SK-N-SH (cell line): ENCODE results near the gene KCNJ18. TPM values are rescaled to one million over a fixed set of nuclear protein-coding genes. Genes with fewer than 3 reads are reported as not detected.
"Not testable (repeated sequence)": the region's sequence is repeated elsewhere in the genome, so short reads cannot be mapped to it uniquely, and the experiment has no call there.

Source experiments
- CTCF ChIA-PET: fragments of 300-600, 350-600 bp; formaldehyde crosslinking; extraction: SDS; loops from one replicate; lab custom pipeline; 2021; lab: Yijun Ruan, JAX
- POLR2A ChIA-PET: fragments of 350-600 bp; sonication (Branson Sonifier 250); formaldehyde crosslinking; extraction: SDS; loops from one replicate; lab custom pipeline; 2020; ENCODE audit warnings: antibody characterized with exemption, inconsistent platforms; lab: Yijun Ruan, JAX
- DNase-seq: peaks from one replicate; pipeline ENCODE4 v3.0.0; 2012
- H2AFZ ChIP-seq: fragments of 200-600 bp; sonication (generic); 2 replicates; pipeline ENCODE4 v1.8.1; 2016; ENCODE audit warnings: antibody characterized with exemption, mild to moderate bottlenecking, low read depth
- H3F3A ChIP-seq: fragments of 200-600 bp; sonication (generic); replicated peaks from 2 replicates; pipeline ENCODE3; 2016; ENCODE audit warnings: antibody characterized with exemption, mild to moderate bottlenecking; ENCODE audit not compliant: insufficient read depth
- H3K27ac ChIP-seq, 2 experiments: fragments of 200-500 bp in 1 of 2; fragments of 200-600 bp in 1 of 2; sonication (Bioruptor generic) in 1 of 2; sonication (generic), shearing (Covaris generic) in 1 of 2; 2 replicates each; pipeline versions ENCODE4 v1.5.1 to v1.6.1; 2014 to 2016; ENCODE audit warnings: low read depth in 2 of 2, inconsistent platforms in 1 of 2, low read length in 1 of 2, mild to moderate bottlenecking in 1 of 2, mixed read lengths in 1 of 2
- H3K27me3 ChIP-seq: fragments of 200-600 bp; sonication (generic), shearing (Covaris generic); 2 replicates; pipeline ENCODE4 v1.6.1; 2016; ENCODE audit warnings: mixed run types; ENCODE audit not compliant: insufficient read depth
- H3K36me3 ChIP-seq, 2 experiments: fragments of 200-500 bp in 1 of 2; fragments of 200-600 bp in 1 of 2; sonication (Bioruptor generic) in 1 of 2; sonication (generic) in 1 of 2; replicated peaks in 1 of 2; 2 replicates each; pipeline versions ENCODE3 to v1.5.1; 2014 to 2016; ENCODE audit warnings: low read length in 1 of 2, mild to moderate bottlenecking in 1 of 2; ENCODE audit not compliant: insufficient read depth in 2 of 2, control insufficient read depth in 1 of 2
- H3K4me1 ChIP-seq, 2 experiments: fragments of 200-500 bp in 1 of 2; fragments of 200-600 bp in 1 of 2; sonication (Bioruptor generic) in 1 of 2; sonication (generic), shearing (Covaris generic) in 1 of 2; 2 replicates each; pipeline versions ENCODE4 v1.5.1 to v1.6.1; 2014 to 2016; ENCODE audit warnings: low read depth in 1 of 2, low read length in 1 of 2, mixed run types in 1 of 2; ENCODE audit not compliant: insufficient read depth in 2 of 2, control insufficient read depth in 1 of 2
- H3K4me2 ChIP-seq: fragments of 200-600 bp; sonication (generic), shearing (Covaris generic); 2 replicates; pipeline ENCODE4 v1.6.1; 2017; ENCODE audit warnings: mixed run types
- H3K4me3 ChIP-seq, 2 experiments: fragments of 200-500 bp in 1 of 2; fragments of 200-600 bp in 1 of 2; sonication (Bioruptor generic) in 1 of 2; sonication (generic), shearing (Covaris generic) in 1 of 2; 2 replicates each; pipeline versions ENCODE4 v1.5.1 to v1.8.1; 2014 to 2016; ENCODE audit warnings: low read depth in 2 of 2, inconsistent platforms in 1 of 2, low read length in 1 of 2, mild to moderate bottlenecking in 1 of 2, mixed read lengths in 1 of 2, moderate library complexity in 1 of 2
- H3K79me2 ChIP-seq: fragments of 200-600 bp; sonication (generic); 2 replicates; pipeline ENCODE4 v1.8.1; 2017; ENCODE audit warnings: mild to moderate bottlenecking; ENCODE audit not compliant: insufficient read depth
- H3K9ac ChIP-seq: fragments of 200-600 bp; sonication (generic); 2 replicates; pipeline ENCODE4 v1.6.1; 2017; ENCODE audit warnings: mixed run types
- H3K9me2 ChIP-seq: fragments of 200-600 bp; sonication (generic); 2 replicates; pipeline ENCODE4 v1.6.1; 2017; ENCODE audit warnings: mixed run types
- H3K9me3 ChIP-seq: fragments of 200-600 bp; sonication (generic); 2 replicates; pipeline ENCODE4 v1.6.1; 2017; ENCODE audit warnings: mixed run types, mild to moderate bottlenecking, moderate library complexity
- H4K20me1 ChIP-seq: fragments of 200-600 bp; sonication (generic); 2 replicates; pipeline ENCODE4 v1.6.1; 2017; ENCODE audit warnings: mild to moderate bottlenecking, mixed run types; ENCODE audit not compliant: insufficient read depth
- WGBS: methylation state at CpG from one replicate; pipeline ENCODE4 v1.1.6; 2017; ENCODE audit warnings: low lambda C conversion rate; 5-methylcytosine and 5-hydroxymethylcytosine counted together
- polyA plus RNA-seq, 3 experiments: library from polyadenylated mRNA; depleted of rRNA; stranded (reverse); fragments of >200 nt; gene quantifications; 2 replicates each; pipeline ENCODE4 v1.2.3, GENCODE V29; 2012

Gene KCNJ18
- polyA plus RNA-seq (2012; rRNA removed) = not detected in 2 replicates
- not detected in 2 replicates for polyA plus RNA-seq (2012; cell fraction: cytosol; rRNA removed)
- polyA plus RNA-seq (2012; cell fraction: nucleus; rRNA removed) = not detected in 2 replicates

GRCh38 chr17:21691883-21692703, at the start of gene KCNJ18:
Gene KCNJ18 (plus strand): TSS chr17:21692523. CDS start chr17:21702787, 10,264 bp downstream.
- H3K9ac ChIP-seq, DNase-seq, H3K27ac ChIP-seq, H3K9me3 ChIP-seq, H3K36me3 ChIP-seq, CTCF ChIA-PET, H3K79me2 ChIP-seq, H4K20me1 ChIP-seq, POLR2A ChIA-PET, H3K9me2 ChIP-seq, H3K4me1 ChIP-seq, H3K27me3 ChIP-seq, H3F3A ChIP-seq, H3K4me2 ChIP-seq, H3K4me3 ChIP-seq, H2AFZ ChIP-seq: not testable (repeated sequence)
- 33% methylated on average over 13 of the region's 18 CpGs for WGBS

- H3K27me3 ChIP-seq, H3K4me2 ChIP-seq, H2AFZ ChIP-seq, H3K9me3 ChIP-seq, H3K9ac ChIP-seq, H3K4me1 ChIP-seq, H3K4me3 ChIP-seq, H4K20me1 ChIP-seq, H3K36me3 ChIP-seq, H3K9me2 ChIP-seq, DNase-seq, H3K27ac ChIP-seq, CTCF ChIA-PET, H3F3A ChIP-seq, POLR2A ChIA-PET, H3K79me2 ChIP-seq: not testable (repeated sequence)
- 2% methylated on average over 3 of the region's 6 CpGs for WGBS
Measured at GRCh38 chr17:21648125-21648524, 44.2 kb upstream of the KCNJ18 start.

- H3K36me3 ChIP-seq, H3K27me3 ChIP-seq: not testable (repeated sequence)
Measured at GRCh38 chr17:21650043-21650442, 42.3 kb upstream of the KCNJ18 start.

GRCh38 chr17:21652049-21652448, 40.3 kb upstream of the KCNJ18 start:
- POLR2A ChIA-PET, H3K9me3 ChIP-seq, H3K4me3 ChIP-seq, H3K9me2 ChIP-seq, CTCF ChIA-PET, H3K4me2 ChIP-seq, H3K79me2 ChIP-seq, H3K36me3 ChIP-seq, H4K20me1 ChIP-seq, H3F3A ChIP-seq, H3K4me1 ChIP-seq, H3K27me3 ChIP-seq, DNase-seq, H3K27ac ChIP-seq, H3K9ac ChIP-seq, H2AFZ ChIP-seq: not testable (repeated sequence)
- WGBS = 0% methylated on average over 3 of the region's 4 CpGs

More at GRCh38 chr17:21650043-21650442, 42.3 kb upstream of the KCNJ18 start:
- H4K20me1 ChIP-seq, DNase-seq, H3K27ac ChIP-seq, H3K9ac ChIP-seq, H3K4me1 ChIP-seq, H2AFZ ChIP-seq, H3F3A ChIP-seq, H3K4me3 ChIP-seq, CTCF ChIA-PET, H3K4me2 ChIP-seq, H3K79me2 ChIP-seq, POLR2A ChIA-PET, H3K9me2 ChIP-seq, H3K9me3 ChIP-seq: not testable (repeated sequence)
- WGBS = 3% methylated on average over 1 of the region's 1 CpG

GRCh38 chr17:21653211-21653610, 39.1 kb upstream of the KCNJ18 start:
- H4K20me1 ChIP-seq, POLR2A ChIA-PET, H3K36me3 ChIP-seq, H3K4me3 ChIP-seq, H3K9ac ChIP-seq, H3K4me2 ChIP-seq, CTCF ChIA-PET, H3K27ac ChIP-seq, DNase-seq, H3K79me2 ChIP-seq, H3F3A ChIP-seq, H3K9me3 ChIP-seq, H2AFZ ChIP-seq, H3K27me3 ChIP-seq, H3K4me1 ChIP-seq, H3K9me2 ChIP-seq: not testable (repeated sequence)
- WGBS = 0% methylated on average over 4 of the region's 10 CpGs

GRCh38 chr17:21656518-21657309, 35.6 kb upstream of the KCNJ18 start:
- H3K4me3 ChIP-seq, POLR2A ChIA-PET, H3K27ac ChIP-seq, H3K9ac ChIP-seq, H3K9me2 ChIP-seq, H3F3A ChIP-seq, CTCF ChIA-PET, H3K4me1 ChIP-seq, H2AFZ ChIP-seq, H4K20me1 ChIP-seq, H3K4me2 ChIP-seq, H3K27me3 ChIP-seq, DNase-seq, H3K79me2 ChIP-seq, H3K9me3 ChIP-seq, H3K36me3 ChIP-seq: not testable (repeated sequence)
- WGBS = 24% methylated on average over 36 of the region's 47 CpGs
